Kidney epithelial cell (primary cell): Measurements from ENCODE around the gene FOXP1. TPM values are rescaled to one million over a fixed set of nuclear protein-coding genes. Genes with fewer than 3 reads are reported as not detected.
A peak's percentile ranks its signal among the peaks of the same experiment; 100 is the strongest.

Experiments
- DNase-seq: peaks from one replicate; pipeline ENCODE4 v3.0.0-alpha.2; 2010; ENCODE audit warnings: low read depth
- H3K27me3 ChIP-seq: 2 replicates; pipeline ENCODE4 v1.6.0; 2011; ENCODE audit warnings: low read length; ENCODE audit not compliant: control insufficient read depth, insufficient read depth
- H3K36me3 ChIP-seq: 2 replicates; pipeline ENCODE4 v1.5.1; 2011; ENCODE audit warnings: low read length; ENCODE audit not compliant: control insufficient read depth, insufficient read depth
- H3K4me3 ChIP-seq: 2 replicates; pipeline ENCODE4 v1.5.1; 2011; ENCODE audit warnings: low read depth, mild to moderate bottlenecking, control low read depth, low read length
- CTCF ChIP-seq: IDR thresholded peaks from 2 replicates; pipeline ENCODE4 v1.5.1; 2011; ENCODE audit warnings: mild to moderate bottlenecking, moderate library complexity, low read length, control low read depth, inconsistent platforms; ENCODE audit not compliant: insufficient read depth, poor library complexity, severe bottlenecking
- total RNA-seq: library from RNA; depleted of rRNA; stranded (reverse); fragments of >200 nt; gene quantifications from 2 replicates; pipeline ENCODE4 v1.2.3, GENCODE V29; 2015

Gene FOXP1
- total RNA-seq, 1 donor from 2014 or later: 75.0 TPM

- no peak for DNase-seq
- Histone ChIP-seq H3K4me3 (peak overlapping the region; percentile 49), H3K27me3 (no peaks in the 10 kb centered on the region), H3K36me3 (no peaks in the 10 kb centered on the region)
- TF ChIP-seq CTCF: no peak
Measured at GRCh38 chr3:71064956-71065763, 518.4 kb downstream of the FOXP1 start.

- no peak for TF ChIP-seq CTCF
- no peak for DNase-seq
- Histone ChIP-seq H3K27me3 (no peaks in the 10 kb centered on the region), H3K36me3 (no peaks in the 10 kb centered on the region), H3K4me3 (peak overlapping the region; percentile 49)
Measured at GRCh38 chr3:71064291-71064955, 519.1 kb downstream of the FOXP1 start.

GRCh38 chr3:71063773-71064290 lies 519.7 kb downstream of the FOXP1 start:
- DNase-seq: no peak
- TF ChIP-seq CTCF: no peak
- Histone ChIP-seq H3K36me3 (no peaks in the 10 kb centered on the region), H3K4me3 (peak overlapping the region; percentile 49), H3K27me3 (no peaks in the 10 kb centered on the region)

- Histone ChIP-seq H3K27me3 (no peaks in the 10 kb centered on the region), H3K36me3 (no peaks in the 10 kb centered on the region), H3K4me3 (peak overlapping the region; percentile 49)
- DNase-seq: no peak
- no peak for TF ChIP-seq CTCF
Measured at GRCh38 chr3:71062952-71063772, 520.4 kb downstream of the FOXP1 start.

GRCh38 chr3:71062037-71062932 lies 521.2 kb downstream of the FOXP1 start:
- no peaks in the 10 kb centered on the region for H3K36me3 ChIP-seq
- no peak for TF ChIP-seq CTCF
- DNase-seq: no peak

More at GRCh38 chr3:71062037-71062932, 521.2 kb downstream of the FOXP1 start:
- no peaks in the 10 kb centered on the region for H3K27me3 ChIP-seq
- peak overlapping the region; percentile 49 for H3K4me3 ChIP-seq
